Activated T-cell treated with anti-CD3 and anti-CD28 coated beads for 1 hour (primary cell): ENCODE measurements around the gene IRGC.

Experiments used
- DNase-seq: peaks from one replicate; pipeline ENCODE4 v3.0.0-alpha.2; 2020; ENCODE audit warnings: low read depth

Gene IRGC

GRCh38 chr19:43724896-43725295 is 9.0 kb downstream of the IRGC start:
- DNase-seq: no peak

- DNase-seq: no peak
These were observed 9.6 kb downstream of the IRGC start for GRCh38 chr19:43725468-43725867.

GRCh38 chr19:43726736-43727592 is 11.1 kb downstream of the IRGC start:
- no peak for DNase-seq

- no peak for DNase-seq
These were observed 11.6 kb downstream of the IRGC start for GRCh38 chr19:43727593-43727853.

GRCh38 chr19:43729919-43730318 is 14.0 kb downstream of the IRGC start:
- no peak for DNase-seq

GRCh38 chr19:43731346-43731745 is 15.5 kb downstream of the IRGC start:
- no peak for DNase-seq

GRCh38 chr19:43731846-43732245 is 16.0 kb downstream of the IRGC start:
- DNase-seq: no peak

GRCh38 chr19:43735013-43735412 is 19.1 kb downstream of the IRGC start:
- DNase-seq: no peak

- DNase-seq: no peak
These were observed 20.1 kb downstream of the IRGC start for GRCh38 chr19:43735957-43736356.

GRCh38 chr19:43738780-43739211 is 22.9 kb downstream of the IRGC start:
- DNase-seq: no peak

GRCh38 chr19:43739439-43740235 is 23.8 kb downstream of the IRGC start:
- DNase-seq: no peak

- no peak for DNase-seq
These were observed 25.4 kb downstream of the IRGC start for GRCh38 chr19:43741075-43741825.

GRCh38 chr19:43743059-43743458 is 27.2 kb downstream of the IRGC start:
- no peak for DNase-seq

GRCh38 chr19:43747557-43748204 is 31.8 kb downstream of the IRGC start:
- DNase-seq: no peak

- no peak for DNase-seq
These were observed 32.3 kb downstream of the IRGC start for GRCh38 chr19:43748205-43748594.

GRCh38 chr19:43748685-43749084 is 32.8 kb downstream of the IRGC start:
- DNase-seq: no peak

GRCh38 chr19:43749152-43749551 is 33.3 kb downstream of the IRGC start:
- DNase-seq: no peak

GRCh38 chr19:43749898-43750297 is 34.0 kb downstream of the IRGC start:
- no peak for DNase-seq

- no peak for DNase-seq
These were observed 35.8 kb downstream of the IRGC start for GRCh38 chr19:43751466-43752220.

- no peak for DNase-seq
These were observed 36.5 kb downstream of the IRGC start for GRCh38 chr19:43752287-43752875.

- no peak for DNase-seq
These were observed 38.3 kb downstream of the IRGC start for GRCh38 chr19:43754253-43754502.
